ENCODE measurements around the gene PRICKLE2.

DNA sequence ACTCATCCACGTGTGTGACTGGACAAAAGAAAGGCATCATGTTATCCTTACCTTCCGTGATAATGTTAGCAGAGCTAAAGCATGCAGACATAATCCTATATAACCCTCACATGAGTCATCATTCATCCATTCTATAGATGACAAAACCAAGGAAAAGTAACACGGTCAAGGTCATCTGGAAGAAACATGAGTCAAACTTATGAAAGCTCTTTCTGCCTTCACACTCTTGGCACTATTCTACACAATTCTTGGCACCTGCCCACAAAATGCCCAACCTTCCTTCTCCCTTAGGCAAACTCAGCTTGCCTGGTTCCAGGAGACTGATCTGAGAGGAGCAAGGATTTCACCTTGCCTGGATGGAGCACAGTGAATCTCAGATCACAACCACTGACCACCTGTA lies 66.9 kb downstream of the PRICKLE2 start:
- no peak for TF ChIP-seq POLR2A (IDR thresholded peaks at IDR 0.05)
- TF ChIP-seq, protein P1, sequence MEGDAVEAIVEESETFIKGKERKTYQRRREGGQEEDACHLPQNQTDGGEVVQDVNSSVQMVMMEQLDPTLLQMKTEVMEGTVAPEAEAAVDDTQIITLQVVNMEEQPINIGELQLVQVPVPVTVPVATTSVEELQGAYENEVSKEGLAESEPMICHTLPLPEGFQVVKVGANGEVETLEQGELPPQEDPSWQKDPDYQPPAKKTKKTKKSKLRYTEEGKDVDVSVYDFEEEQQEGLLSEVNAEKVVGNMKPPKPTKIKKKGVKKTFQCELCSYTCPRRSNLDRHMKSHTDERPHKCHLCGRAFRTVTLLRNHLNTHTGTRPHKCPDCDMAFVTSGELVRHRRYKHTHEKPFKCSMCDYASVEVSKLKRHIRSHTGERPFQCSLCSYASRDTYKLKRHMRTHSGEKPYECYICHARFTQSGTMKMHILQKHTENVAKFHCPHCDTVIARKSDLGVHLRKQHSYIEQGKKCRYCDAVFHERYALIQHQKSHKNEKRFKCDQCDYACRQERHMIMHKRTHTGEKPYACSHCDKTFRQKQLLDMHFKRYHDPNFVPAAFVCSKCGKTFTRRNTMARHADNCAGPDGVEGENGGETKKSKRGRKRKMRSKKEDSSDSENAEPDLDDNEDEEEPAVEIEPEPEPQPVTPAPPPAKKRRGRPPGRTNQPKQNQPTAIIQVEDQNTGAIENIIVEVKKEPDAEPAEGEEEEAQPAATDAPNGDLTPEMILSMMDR (IDR thresholded peaks at IDR 0.05), result no peak

Measured in right lobe of liver (tissue), 4 donors.